Tibial nerve (tissue), 4 donors: Measurements from ENCODE around the gene RNF123. TPM values are rescaled to one million over a fixed set of nuclear protein-coding genes. Genes with fewer than 3 reads are reported as not detected.

Experiments used
- DNase-seq, 2 donors: peaks; one replicate each; pipeline ENCODE4 v3.0.0-alpha.2; 2019; ENCODE audit warnings: low spot score in 2 of 2
- H3K27ac ChIP-seq, 4 donors: fragments of 200-600 bp; sonication (generic) in 3 of 4; one replicate each; pipeline ENCODE4 v1.5.1; 2017 to 2019; ENCODE audit warnings: mild to moderate bottlenecking in 1 of 4
- H3K27me3 ChIP-seq, 2 donors: fragments of 200-600 bp; sonication (generic) in 1 of 2; one replicate each; pipeline versions ENCODE4 v1.5.1 to v1.6.0; 2017 to 2019
- H3K36me3 ChIP-seq, 3 donors: fragments of 200-600 bp; sonication (generic); one replicate each; pipeline ENCODE4 v1.5.1; 2018 to 2019
- H3K4me1 ChIP-seq, 4 donors: fragments of 200-600 bp; sonication (generic) in 3 of 4; one replicate each; pipeline ENCODE4 v1.5.1; 2017 to 2019
- H3K4me3 ChIP-seq, 4 donors: fragments of 200-600 bp; sonication (generic) in 3 of 4; one replicate each; pipeline ENCODE4 v1.5.1; 2017 to 2019; ENCODE audit warnings: mild to moderate bottlenecking in 1 of 4, moderate library complexity in 1 of 4
- H3K9me3 ChIP-seq, 4 donors: fragments of 200-600 bp; sonication (generic) in 3 of 4; one replicate each; pipeline ENCODE4 v1.5.1; 2017 to 2019
- EP300 ChIP-seq, 2 donors: sonication (generic); formaldehyde crosslinking; IDR thresholded peaks; one replicate each; pipeline ENCODE4 v1.6.1; 2017; ENCODE audit warnings: antibody characterized with exemption in 2 of 2, mild to moderate bottlenecking in 1 of 2
- POLR2A ChIP-seq, 2 donors: fragments of 450-650 bp; IDR thresholded peaks; one replicate each; pipeline ENCODE4 v1.6.1; 2017; ENCODE audit warnings: antibody characterized with exemption in 2 of 2, mild to moderate bottlenecking in 2 of 2, moderate library complexity in 2 of 2
- WGBS, 2 donors: methylation state at CpG; one replicate each; pipeline ENCODE4 v1.1.5; 2018; 5-methylcytosine and 5-hydroxymethylcytosine counted together
- total RNA-seq, 4 donors: library from RNA; depleted of rRNA; stranded (reverse); fragments of >200 nt; gene quantifications; one replicate each; pipeline ENCODE4 v1.1.0, GENCODE V29; 2016
- TF ChIP-seq, protein P1 (sequence below), 5 experiments: fragments of 200-600 bp in 3 of 5; fragments of 450-650 bp in 2 of 5; sonication (generic) in 3 of 5; IDR thresholded peaks; one replicate each; pipeline ENCODE4 v1.5.1; 2016 to 2019; ENCODE audit warnings: antibody characterized with exemption in 5 of 5, mild to moderate bottlenecking in 3 of 5, moderate library complexity in 2 of 5

The RNF123 gene
- total RNA-seq, 4 donors from 2014 or later: 32.9 to 64.7 (median 39.1) TPM

DNA sequence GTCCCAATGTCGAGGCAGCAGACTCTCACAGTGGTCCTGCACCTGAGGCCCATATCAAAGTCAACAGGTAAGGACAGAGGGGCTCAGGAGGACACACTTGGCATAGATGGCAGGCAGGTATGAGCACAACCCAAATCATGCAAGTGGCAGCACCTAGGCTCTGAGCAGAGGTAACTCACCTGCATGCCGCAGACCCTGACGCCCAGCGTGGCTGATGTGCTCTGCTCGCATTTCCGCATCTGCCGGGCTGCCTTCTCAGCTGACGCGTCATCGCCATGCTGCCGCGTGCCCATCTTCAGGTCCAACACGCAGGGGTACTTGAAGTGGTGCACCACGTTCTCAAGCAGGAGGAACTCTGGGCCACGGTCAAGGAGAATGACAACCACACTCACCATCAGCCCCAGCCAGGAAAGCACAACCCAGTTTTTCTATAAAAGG is 38.6 kb downstream of the RNF123 start:
- TF ChIP-seq EP300 (IDR thresholded peaks at IDR 0.05) (no peak), POLR2A (IDR thresholded peaks at IDR 0.05) (no peak)
- TF ChIP-seq, protein P1, sequence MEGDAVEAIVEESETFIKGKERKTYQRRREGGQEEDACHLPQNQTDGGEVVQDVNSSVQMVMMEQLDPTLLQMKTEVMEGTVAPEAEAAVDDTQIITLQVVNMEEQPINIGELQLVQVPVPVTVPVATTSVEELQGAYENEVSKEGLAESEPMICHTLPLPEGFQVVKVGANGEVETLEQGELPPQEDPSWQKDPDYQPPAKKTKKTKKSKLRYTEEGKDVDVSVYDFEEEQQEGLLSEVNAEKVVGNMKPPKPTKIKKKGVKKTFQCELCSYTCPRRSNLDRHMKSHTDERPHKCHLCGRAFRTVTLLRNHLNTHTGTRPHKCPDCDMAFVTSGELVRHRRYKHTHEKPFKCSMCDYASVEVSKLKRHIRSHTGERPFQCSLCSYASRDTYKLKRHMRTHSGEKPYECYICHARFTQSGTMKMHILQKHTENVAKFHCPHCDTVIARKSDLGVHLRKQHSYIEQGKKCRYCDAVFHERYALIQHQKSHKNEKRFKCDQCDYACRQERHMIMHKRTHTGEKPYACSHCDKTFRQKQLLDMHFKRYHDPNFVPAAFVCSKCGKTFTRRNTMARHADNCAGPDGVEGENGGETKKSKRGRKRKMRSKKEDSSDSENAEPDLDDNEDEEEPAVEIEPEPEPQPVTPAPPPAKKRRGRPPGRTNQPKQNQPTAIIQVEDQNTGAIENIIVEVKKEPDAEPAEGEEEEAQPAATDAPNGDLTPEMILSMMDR (IDR thresholded peaks at IDR 0.05): no peak
- Histone ChIP-seq H3K4me1 (peaks cover 0 to 20% (median 8%) of the 10 kb centered on the region in 4 donors), H3K36me3 (peaks cover 0 to 75% (median 9%) of the 10 kb centered on the region in 3 donors), H3K4me3 (no peak overlapping the region), H3K9me3 (no peaks in the 10 kb centered on the region), H3K27me3 (no peaks in the 10 kb centered on the region), H3K27ac (no peak overlapping the region)
- no peak for DNase-seq
- 94 to 95% methylated on average over 15 of the region's 15 CpGs for WGBS, 2 donors

- no peaks in the 10 kb centered on the region for H3K9me3 ChIP-seq
- H3K27ac ChIP-seq: no peak overlapping the region
- WGBS, 2 donors: 99 to 100% methylated on average over 4 of the region's 4 CpGs
- peaks cover 0 to 20% (median 0%) of the 10 kb centered on the region in 4 donors for H3K4me1 ChIP-seq
- DNase-seq: no peak
- H3K27me3 ChIP-seq: no peaks in the 10 kb centered on the region
- no peak overlapping the region for H3K4me3 ChIP-seq
- peaks cover 0 to 86% (median 9%) of the 10 kb centered on the region in 3 donors for H3K36me3 ChIP-seq
- TF ChIP-seq, protein P1 (IDR thresholded peaks at IDR 0.05): no peak
- TF ChIP-seq EP300 (IDR thresholded peaks at IDR 0.05): no peak
- TF ChIP-seq POLR2A (IDR thresholded peaks at IDR 0.05): no peak
These were observed 40.7 kb downstream of the RNF123 start for GRCh38 chr3:49729966-49730609.

DNA sequence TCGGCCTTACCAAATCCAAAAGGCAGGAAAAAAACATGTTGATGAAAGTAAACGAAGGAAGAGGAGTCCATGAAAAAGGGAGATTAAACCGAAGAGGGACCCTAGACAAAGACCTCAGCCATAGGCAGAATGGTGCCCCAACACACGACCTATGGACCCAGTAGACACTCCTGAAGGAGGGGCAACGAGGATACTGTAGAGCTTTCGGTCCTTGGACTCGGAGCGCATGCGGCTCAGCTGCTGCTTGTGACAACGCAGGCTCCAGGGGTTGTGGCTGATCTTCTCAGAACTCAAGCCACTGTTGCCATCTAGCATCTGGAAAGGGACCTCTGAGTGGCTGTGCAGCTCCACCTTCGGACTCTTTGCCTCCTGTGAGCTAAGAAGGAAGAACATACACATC is 43.2 kb downstream of the RNF123 start:
- Histone ChIP-seq H3K36me3 (peaks cover 0 to 84% (median 13%) of the 10 kb centered on the region in 3 donors), H3K9me3 (no peaks in the 10 kb centered on the region), H3K27me3 (no peaks in the 10 kb centered on the region), H3K4me3 (no peak overlapping the region), H3K4me1 (peaks cover 0 to 15% (median 0%) of the 10 kb centered on the region in 4 donors), H3K27ac (no peak overlapping the region)
- no peak for DNase-seq
- 86 to 90% methylated on average over 11 of the region's 11 CpGs for WGBS, 2 donors
- TF ChIP-seq, protein P1 (IDR thresholded peaks at IDR 0.05): no peak
- TF ChIP-seq POLR2A (IDR thresholded peaks at IDR 0.05) (no peak), EP300 (IDR thresholded peaks at IDR 0.05) (no peak)

DNA sequence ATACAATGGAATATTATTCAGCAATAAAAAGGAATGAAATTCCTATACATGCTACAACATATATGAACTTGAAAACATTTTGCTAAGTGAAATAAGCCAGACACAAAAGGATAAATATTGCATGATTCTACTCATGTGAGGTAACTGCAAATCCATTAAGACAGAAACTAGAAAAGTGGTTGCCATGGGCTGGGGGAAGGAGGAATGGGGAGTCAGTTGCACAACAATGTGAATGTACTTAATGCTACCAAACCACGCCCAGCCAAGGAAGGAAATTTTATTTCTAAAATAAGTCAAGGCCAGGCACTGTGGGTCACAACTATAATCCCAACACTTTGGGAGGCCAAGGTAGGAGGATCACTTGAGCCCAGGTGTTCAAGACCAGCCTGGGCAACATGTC is 44.2 kb downstream of the RNF123 start:
- Histone ChIP-seq H3K36me3 (peaks cover 0 to 84% (median 17%) of the 10 kb centered on the region in 3 donors), H3K4me1 (peaks cover 0 to 15% (median 0%) of the 10 kb centered on the region in 4 donors), H3K27ac (no peak overlapping the region), H3K27me3 (no peaks in the 10 kb centered on the region), H3K4me3 (no peak overlapping the region), H3K9me3 (no peaks in the 10 kb centered on the region)
- WGBS, 2 donors: 95 to 97% methylated on average over 1 of the region's 1 CpG
- TF ChIP-seq EP300 (IDR thresholded peaks at IDR 0.05): no peak
- TF ChIP-seq, protein P1 (IDR thresholded peaks at IDR 0.05): no peak
- TF ChIP-seq POLR2A (IDR thresholded peaks at IDR 0.05): no peak
- no peak for DNase-seq

DNA sequence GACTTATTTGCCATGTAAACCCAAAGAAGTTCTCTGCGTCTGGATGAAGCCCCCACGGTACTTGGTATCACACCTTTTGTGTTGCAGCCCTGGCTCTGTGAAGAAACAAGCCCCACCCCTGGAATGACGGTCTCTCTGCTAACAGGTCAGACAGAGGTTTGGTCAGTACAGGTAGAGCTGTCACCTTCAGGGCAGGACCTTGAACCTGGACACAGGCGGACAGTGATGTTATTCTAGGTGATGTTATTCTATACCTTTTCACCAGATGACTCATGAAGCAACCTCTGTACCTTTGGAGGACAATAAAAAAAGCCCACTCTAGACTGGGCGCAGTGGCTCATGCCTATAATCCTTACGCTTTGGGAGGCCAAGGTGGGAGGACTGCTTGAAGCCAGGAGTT is 45.4 kb downstream of the RNF123 start:
- peaks cover 0 to 79% (median 17%) of the 10 kb centered on the region in 3 donors for H3K36me3 ChIP-seq
- peaks cover 0 to 15% (median 0%) of the 10 kb centered on the region in 4 donors for H3K4me1 ChIP-seq
- H3K4me3 ChIP-seq: no peak overlapping the region
- H3K27me3 ChIP-seq: no peaks in the 10 kb centered on the region
- WGBS, 2 donors: 81 to 86% methylated on average over 5 to 6 of the region's 6 CpGs
- TF ChIP-seq, protein P1 (IDR thresholded peaks at IDR 0.05): no peak
- TF ChIP-seq POLR2A (IDR thresholded peaks at IDR 0.05): no peak
- TF ChIP-seq EP300 (IDR thresholded peaks at IDR 0.05): no peak
- DNase-seq: no peak
- H3K27ac ChIP-seq: no peak overlapping the region
- H3K9me3 ChIP-seq: no peaks in the 10 kb centered on the region
